GM18951 (cell line): ENCODE measurements around the gene INSL3.

Experiments
- POLR2A ChIP-seq: IDR thresholded peaks from 4 replicates; pipeline ENCODE4 v1.6.1; 2011; ENCODE audit warnings: mild to moderate bottlenecking; ENCODE audit not compliant: insufficient read length, insufficient read depth; ENCODE audit errors: extremely low read depth
- in situ Hi-C: fragments of 300-500 bp; cut with MboI; formaldehyde crosslinking; loops from one replicate; pipeline ENCODE4 v1.12.0; 2022; ENCODE audit warnings: low sequenced_read_pairs, mixed read lengths, inconsistent platforms; ENCODE audit not compliant: unreplicated experiment

Gene INSL3

GRCh38 chr19:17775991-17776803 is 45.1 kb downstream of the INSL3 start:
- in situ Hi-C loops, result no loop called here
- TF ChIP-seq POLR2A, result no peak

- in situ Hi-C loops, result no loop called here
- no peak for TF ChIP-seq POLR2A
Measured at GRCh38 chr19:17775245-17775927, 45.9 kb downstream of the INSL3 start.

DNA sequence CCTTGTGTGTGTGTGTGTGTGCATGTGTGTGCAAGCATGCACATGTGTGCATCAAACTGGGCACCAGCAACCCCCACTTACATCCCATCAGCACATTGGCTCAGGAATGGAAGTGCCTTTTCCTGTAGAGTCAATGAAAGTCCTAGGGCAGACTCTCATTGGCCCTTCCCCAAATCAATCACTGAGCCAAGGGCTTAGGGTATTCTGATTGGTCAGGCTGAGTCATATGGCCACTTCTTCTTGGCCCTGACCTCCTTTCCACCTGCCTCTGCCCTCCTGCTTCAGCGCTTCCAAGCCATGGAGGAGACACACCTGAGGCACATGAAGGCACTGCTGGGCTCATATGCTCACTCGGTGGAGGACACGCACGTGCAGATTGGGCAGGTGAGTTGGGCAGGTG is 49.1 kb downstream of the INSL3 start:
- in situ Hi-C loops, result no loop called here
- no peak for TF ChIP-seq POLR2A

DNA sequence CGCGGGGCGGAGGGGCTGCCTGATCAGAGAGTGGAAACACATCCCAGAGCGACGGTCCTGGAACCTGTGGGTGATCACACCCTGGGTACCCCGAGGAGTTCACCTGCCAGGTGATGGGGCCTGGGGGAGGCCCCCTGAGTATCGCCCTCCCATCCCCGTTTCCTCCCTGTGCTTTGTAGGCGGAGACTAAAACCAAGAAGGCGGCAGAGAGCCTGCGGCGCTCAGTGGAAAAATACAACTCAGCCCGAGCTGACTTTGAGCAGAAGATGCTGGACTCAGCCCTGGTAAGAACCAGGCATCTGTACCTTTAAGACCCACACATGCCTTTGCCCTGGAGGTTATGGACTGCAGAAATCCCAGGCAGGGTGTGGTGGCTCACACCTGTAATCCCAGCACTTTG is 50.7 kb downstream of the INSL3 start:
- in situ Hi-C loops, result no loop called here
- no peak for TF ChIP-seq POLR2A

- in situ Hi-C loops, result no loop called here
- TF ChIP-seq POLR2A, result no peak
Measured at GRCh38 chr19:17767559-17767958, 53.8 kb downstream of the INSL3 start.

DNA sequence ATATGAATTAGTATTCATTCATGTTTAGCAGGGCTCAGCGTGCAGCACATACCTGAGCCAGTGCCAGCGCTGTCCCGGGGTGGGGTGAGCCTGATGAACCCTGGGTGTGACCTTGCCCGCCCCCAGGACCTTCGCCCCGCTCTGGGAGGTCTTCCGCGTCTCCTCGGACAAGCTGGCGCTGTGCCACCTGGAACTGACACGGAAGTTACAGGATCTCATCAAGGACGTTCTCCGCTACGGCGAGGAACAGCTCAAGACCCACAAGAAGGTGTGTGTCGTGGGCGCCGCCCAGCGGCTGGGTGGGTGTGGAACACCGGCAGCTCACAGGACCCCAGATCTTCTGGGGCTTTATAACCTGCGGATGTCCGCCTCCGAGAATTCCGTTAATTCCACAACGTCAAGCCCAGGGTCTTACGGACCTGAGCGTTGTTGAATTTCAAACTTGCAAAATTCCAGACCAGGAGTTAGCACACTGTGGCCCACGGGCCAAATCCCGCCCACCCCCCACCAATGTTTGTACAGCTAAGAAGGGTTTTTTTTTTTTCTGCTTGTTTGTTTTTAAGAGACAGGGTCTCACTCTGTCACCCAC is 54.7 kb downstream of the INSL3 start:
- no peak for TF ChIP-seq POLR2A
- in situ Hi-C loops, result no loop called here
